ENCODE results near the gene UBIAD1.

UBIAD1 gene

GRCh38 chr1:11333631-11334030 is 60.6 kb downstream of the UBIAD1 start:
- H3K27ac ChIP-seq (ENCODE audit: low read depth, low read length): no peak overlapping the region
- TF ChIP-seq CTCF (IDR thresholded peaks at IDR 0.05; ENCODE audit: insufficient read depth, low read length, poor library complexity, severe bottlenecking) (no peak), EZH2phosphoT487 (conservative IDR thresholded peaks at IDR 0.05; ENCODE audit: low read length) (no peak)
- no peaks in the 10 kb centered on the region for H3K79me2 ChIP-seq (ENCODE audit: insufficient read depth, low read length)
- no peak overlapping the region for H2AFZ ChIP-seq (ENCODE audit: low read depth, low read length, severe bottlenecking)
- H3K9me2 ChIP-seq (replicated peaks; ENCODE audit: insufficient read depth, low read length): no peaks in the 10 kb centered on the region
- H4K20me1 ChIP-seq (ENCODE audit: low read depth, low read length): no peaks in the 10 kb centered on the region
- H3K9me3 ChIP-seq (ENCODE audit: insufficient read depth, low read length): no peaks in the 10 kb centered on the region
- H3K36me3 ChIP-seq (ENCODE audit: low read length): no peaks in the 10 kb centered on the region
- H3F3A ChIP-seq (ENCODE audit: insufficient read depth): no peaks in the 10 kb centered on the region
- H3K27me3 ChIP-seq (ENCODE audit: low read length): no peaks in the 10 kb centered on the region; the same call in 1 of the 2 replicates
- H3K4me2 ChIP-seq (ENCODE audit: low read depth, low read length, poor library complexity, severe bottlenecking): no peak overlapping the region
- H3K9ac ChIP-seq (ENCODE audit: low read length): no peak overlapping the region
- no peak overlapping the region for H3K4me3 ChIP-seq (ENCODE audit: insufficient read depth, low read length, poor library complexity, severe bottlenecking)

- Histone ChIP-seq H3K9me3 (ENCODE audit: insufficient read depth, low read length) (no peaks in the 10 kb centered on the region), H3K4me2 (ENCODE audit: low read depth, low read length, poor library complexity, severe bottlenecking) (no peak overlapping the region), H4K20me1 (ENCODE audit: low read depth, low read length) (no peaks in the 10 kb centered on the region), H3K36me3 (ENCODE audit: low read length) (no peaks in the 10 kb centered on the region), H3K4me3 (ENCODE audit: insufficient read depth, low read length, poor library complexity, severe bottlenecking) (no peak overlapping the region), H3F3A (ENCODE audit: insufficient read depth) (no peaks in the 10 kb centered on the region), H3K27me3 (ENCODE audit: low read length) (no peaks in the 10 kb centered on the region; the same call in 1 of the 2 replicates), H3K27ac (ENCODE audit: low read depth, low read length) (no peak overlapping the region), H3K9me2 (replicated peaks; ENCODE audit: insufficient read depth, low read length) (no peaks in the 10 kb centered on the region), H3K9ac (ENCODE audit: low read length) (no peak overlapping the region), H2AFZ (ENCODE audit: low read depth, low read length, severe bottlenecking) (no peak overlapping the region), H3K79me2 (ENCODE audit: insufficient read depth, low read length) (no peaks in the 10 kb centered on the region)
- TF ChIP-seq CTCF (IDR thresholded peaks at IDR 0.05; ENCODE audit: insufficient read depth, low read length, poor library complexity, severe bottlenecking) (no peak), EZH2phosphoT487 (conservative IDR thresholded peaks at IDR 0.05; ENCODE audit: low read length) (no peak)
Measured at GRCh38 chr1:11334261-11334804, 61.3 kb downstream of the UBIAD1 start.

- Histone ChIP-seq H3F3A (ENCODE audit: insufficient read depth) (no peaks in the 10 kb centered on the region), H2AFZ (ENCODE audit: low read depth, low read length, severe bottlenecking) (no peak overlapping the region), H3K27me3 (ENCODE audit: low read length) (no peaks in the 10 kb centered on the region; the same call in 1 of the 2 replicates), H3K4me3 (ENCODE audit: insufficient read depth, low read length, poor library complexity, severe bottlenecking) (no peak overlapping the region), H3K9ac (ENCODE audit: low read length) (no peak overlapping the region), H3K4me2 (ENCODE audit: low read depth, low read length, poor library complexity, severe bottlenecking) (no peak overlapping the region), H3K27ac (ENCODE audit: low read depth, low read length) (no peak overlapping the region), H3K36me3 (ENCODE audit: low read length) (no peaks in the 10 kb centered on the region), H3K9me3 (ENCODE audit: insufficient read depth, low read length) (no peaks in the 10 kb centered on the region), H4K20me1 (ENCODE audit: low read depth, low read length) (no peaks in the 10 kb centered on the region), H3K9me2 (replicated peaks; ENCODE audit: insufficient read depth, low read length) (no peaks in the 10 kb centered on the region), H3K79me2 (ENCODE audit: insufficient read depth, low read length) (no peaks in the 10 kb centered on the region)
- TF ChIP-seq EZH2phosphoT487 (conservative IDR thresholded peaks at IDR 0.05; ENCODE audit: low read length) (no peak), CTCF (IDR thresholded peaks at IDR 0.05; ENCODE audit: insufficient read depth, low read length, poor library complexity, severe bottlenecking) (no peak)
Measured at GRCh38 chr1:11334821-11335220, 61.8 kb downstream of the UBIAD1 start.

All from SU-DHL-6 (cell line).